SK-N-MC (cell line): ENCODE data around the gene OTOGL.

Source experiments
- DNase-seq: peaks from one replicate; pipeline ENCODE4 v3.0.0-alpha.2; 2011; ENCODE audit warnings: low read depth, low spot score
- H3K27ac ChIP-seq: fragments of 200-600 bp; sonication (generic); 2 replicates; pipeline ENCODE4 v1.5.1; 2016; ENCODE audit warnings: mixed run types
- H3K36me3 ChIP-seq: fragments of 200-600 bp; sonication (generic); 2 replicates; pipeline ENCODE4 v1.6.1; 2017; ENCODE audit warnings: antibody characterized with exemption, low read length, mixed read lengths; ENCODE audit not compliant: insufficient read depth
- H3K4me3 ChIP-seq: fragments of 200-600 bp; sonication (generic); 2 replicates; pipeline ENCODE4 v1.5.1; 2016
- H3K9ac ChIP-seq: fragments of 200-600 bp; sonication (generic); 2 replicates; pipeline ENCODE4 v1.8.0; 2017; ENCODE audit warnings: mixed run types, mixed read lengths; ENCODE audit not compliant: insufficient read length
- H3K9me3 ChIP-seq: fragments of 200-600 bp; sonication (generic); 2 replicates; pipeline ENCODE4 v1.6.1; 2017; ENCODE audit warnings: low read depth, mild to moderate bottlenecking, antibody characterized with exemption, low read length, moderate library complexity, mixed read lengths
- EZH2 ChIP-seq: fragments of 200-600 bp; sonication (generic); IDR thresholded peaks from one replicate; pipeline ENCODE4 v1.6.1; 2017; ENCODE audit warnings: antibody characterized with exemption
- FOXP2 ChIP-seq: optimal IDR thresholded peaks from 2 replicates; pipeline ENCODE3; 2011; ENCODE audit warnings: mild to moderate bottlenecking, moderate library complexity; ENCODE audit not compliant: insufficient read depth; ENCODE audit errors: extremely low read length, control extremely low read depth
- POLR2AphosphoS5 ChIP-seq: IDR thresholded peaks from 2 replicates; pipeline ENCODE4 v1.6.1; 2012; ENCODE audit warnings: mild to moderate bottlenecking, low read depth, low read length, borderline replicate concordance

Gene OTOGL

GRCh38 chr12:80195737-80196136, 96.4 kb downstream of the OTOGL start:
- no peak overlapping the region for H3K9ac ChIP-seq
- H3K27ac ChIP-seq: no peak overlapping the region
- no peak for DNase-seq
- TF ChIP-seq FOXP2: no peak
- TF ChIP-seq POLR2AphosphoS5: no peak
- TF ChIP-seq EZH2: no peak
- no peak overlapping the region for H3K4me3 ChIP-seq
- no peaks in the 10 kb centered on the region for H3K36me3 ChIP-seq
- no peaks in the 10 kb centered on the region for H3K9me3 ChIP-seq

DNA sequence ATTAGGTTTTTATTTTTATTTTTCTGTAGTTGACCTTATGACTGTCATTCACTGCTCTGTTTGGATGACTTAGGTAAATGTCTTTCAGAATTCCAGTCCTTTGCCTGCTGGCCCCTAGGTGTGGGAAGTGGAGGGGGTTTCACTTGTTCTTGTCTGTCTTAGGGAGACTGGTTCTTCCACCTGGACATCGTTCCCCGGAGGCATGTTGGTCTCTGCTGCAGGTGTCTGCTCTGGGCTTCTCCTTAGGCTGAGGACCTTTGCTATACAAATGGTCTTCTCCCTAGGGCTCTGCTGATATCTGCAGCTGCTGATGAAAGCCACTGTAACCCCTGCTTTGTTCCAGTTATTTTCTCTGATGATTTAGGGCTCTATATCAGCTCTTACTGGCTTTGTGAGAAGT, 97.1 kb downstream of the OTOGL start:
- Histone ChIP-seq H3K9ac (no peak overlapping the region), H3K4me3 (no peak overlapping the region), H3K27ac (no peak overlapping the region), H3K36me3 (no peaks in the 10 kb centered on the region), H3K9me3 (no peaks in the 10 kb centered on the region)
- no peak for DNase-seq
- TF ChIP-seq POLR2AphosphoS5 (no peak), FOXP2 (no peak), EZH2 (no peak)

GRCh38 chr12:80198782-80199337, 99.5 kb downstream of the OTOGL start:
- TF ChIP-seq EZH2 (no peak), POLR2AphosphoS5 (no peak), FOXP2 (no peak)
- Histone ChIP-seq H3K9me3 (no peaks in the 10 kb centered on the region), H3K9ac (no peak overlapping the region), H3K36me3 (no peaks in the 10 kb centered on the region), H3K27ac (no peak overlapping the region), H3K4me3 (no peak overlapping the region)
- DNase-seq: no peak

GRCh38 chr12:80199931-80200330, 100.6 kb downstream of the OTOGL start:
- no peak overlapping the region for H3K9ac ChIP-seq
- no peak overlapping the region for H3K4me3 ChIP-seq
- DNase-seq: no peak
- TF ChIP-seq FOXP2 (no peak), POLR2AphosphoS5 (no peak), EZH2 (no peak)
- H3K27ac ChIP-seq: no peak overlapping the region
- no peaks in the 10 kb centered on the region for H3K36me3 ChIP-seq
- no peaks in the 10 kb centered on the region for H3K9me3 ChIP-seq

DNA sequence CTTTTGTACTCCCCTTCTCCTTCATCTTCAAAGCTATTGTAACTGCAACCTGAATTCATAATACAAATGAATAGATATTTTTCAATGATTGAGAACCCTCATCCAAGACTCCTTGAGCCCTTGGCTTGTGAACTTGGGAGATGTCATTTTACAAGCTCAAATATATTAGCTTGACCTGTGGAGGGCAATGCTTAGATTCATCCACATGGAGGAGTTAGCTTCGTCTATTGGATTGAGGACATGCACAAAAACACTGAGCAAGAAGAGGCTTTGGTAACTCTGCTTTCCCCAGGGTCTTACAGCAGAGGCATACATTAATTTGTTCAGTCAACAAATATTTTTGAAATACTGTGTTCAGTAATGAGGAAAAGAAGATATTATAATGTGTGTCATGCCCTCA, 101.1 kb downstream of the OTOGL start:
- TF ChIP-seq EZH2 (no peak), POLR2AphosphoS5 (no peak), FOXP2 (no peak)
- Histone ChIP-seq H3K9ac (no peak overlapping the region), H3K9me3 (no peaks in the 10 kb centered on the region), H3K4me3 (no peak overlapping the region), H3K36me3 (no peaks in the 10 kb centered on the region), H3K27ac (no peak overlapping the region)
- DNase-seq: no peak

DNA sequence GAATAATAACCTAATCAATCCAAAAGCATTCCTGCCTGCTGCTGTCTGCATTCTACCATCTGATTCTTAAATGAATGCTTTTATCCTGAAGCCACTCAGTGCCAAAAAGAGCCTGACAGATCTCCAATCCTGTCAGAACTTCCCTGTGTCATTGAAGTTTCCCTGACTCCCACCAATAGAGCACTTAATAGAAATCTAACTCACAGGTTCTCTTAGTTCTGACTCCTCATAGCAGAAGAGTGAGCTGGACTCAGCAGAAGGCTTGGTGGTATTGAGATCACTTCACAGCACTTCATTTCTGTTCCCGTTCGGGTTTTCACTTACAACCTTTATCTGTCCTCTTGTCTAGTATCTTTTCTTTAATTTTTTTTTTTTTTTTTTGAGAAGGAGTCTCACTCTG, 102.6 kb downstream of the OTOGL start:
- Histone ChIP-seq H3K4me3 (no peak overlapping the region), H3K27ac (no peak overlapping the region), H3K9me3 (no peaks in the 10 kb centered on the region), H3K9ac (no peak overlapping the region), H3K36me3 (no peaks in the 10 kb centered on the region)
- DNase-seq: no peak
- TF ChIP-seq EZH2 (no peak), FOXP2 (no peak), POLR2AphosphoS5 (no peak)

GRCh38 chr12:80205960-80206359, 106.6 kb downstream of the OTOGL start:
- TF ChIP-seq EZH2: no peak
- no peak for TF ChIP-seq FOXP2
- TF ChIP-seq POLR2AphosphoS5: no peak
- Histone ChIP-seq H3K9ac (no peak overlapping the region), H3K4me3 (no peak overlapping the region), H3K36me3 (no peaks in the 10 kb centered on the region), H3K27ac (no peak overlapping the region), H3K9me3 (no peaks in the 10 kb centered on the region)
- no peak for DNase-seq

- TF ChIP-seq FOXP2 (no peak), EZH2 (no peak), POLR2AphosphoS5 (no peak)
- no peak overlapping the region for H3K4me3 ChIP-seq
- H3K27ac ChIP-seq: peak overlapping the region; percentile 11; the same call in 1 of the 2 replicates
- H3K9me3 ChIP-seq: no peaks in the 10 kb centered on the region
- H3K36me3 ChIP-seq: no peaks in the 10 kb centered on the region
- no peak for DNase-seq
- H3K9ac ChIP-seq: no peak overlapping the region
These were observed 108.7 kb downstream of the OTOGL start for GRCh38 chr12:80208071-80208470.

- TF ChIP-seq EZH2 (no peak), FOXP2 (no peak), POLR2AphosphoS5 (no peak)
- Histone ChIP-seq H3K36me3 (no peaks in the 10 kb centered on the region), H3K4me3 (no peak overlapping the region), H3K9me3 (no peaks in the 10 kb centered on the region), H3K27ac (no peak overlapping the region), H3K9ac (no peak overlapping the region)
- DNase-seq: no peak
These were observed 112.3 kb downstream of the OTOGL start for GRCh38 chr12:80211671-80212070.
